GM10266 (cell line): ENCODE data around the gene PPY.

Experiments used
- DNase-seq: peaks from one replicate; pipeline ENCODE4 v3.0.0; 2012; ENCODE audit errors: extremely low spot score
- TF ChIP-seq, protein P1 (sequence below): IDR thresholded peaks from 2 replicates; pipeline ENCODE4 v1.5.1; 2012; ENCODE audit warnings: mild to moderate bottlenecking, low read depth; ENCODE audit not compliant: control insufficient read depth, insufficient read depth; ENCODE audit errors: missing control alignments

The PPY gene

DNA sequence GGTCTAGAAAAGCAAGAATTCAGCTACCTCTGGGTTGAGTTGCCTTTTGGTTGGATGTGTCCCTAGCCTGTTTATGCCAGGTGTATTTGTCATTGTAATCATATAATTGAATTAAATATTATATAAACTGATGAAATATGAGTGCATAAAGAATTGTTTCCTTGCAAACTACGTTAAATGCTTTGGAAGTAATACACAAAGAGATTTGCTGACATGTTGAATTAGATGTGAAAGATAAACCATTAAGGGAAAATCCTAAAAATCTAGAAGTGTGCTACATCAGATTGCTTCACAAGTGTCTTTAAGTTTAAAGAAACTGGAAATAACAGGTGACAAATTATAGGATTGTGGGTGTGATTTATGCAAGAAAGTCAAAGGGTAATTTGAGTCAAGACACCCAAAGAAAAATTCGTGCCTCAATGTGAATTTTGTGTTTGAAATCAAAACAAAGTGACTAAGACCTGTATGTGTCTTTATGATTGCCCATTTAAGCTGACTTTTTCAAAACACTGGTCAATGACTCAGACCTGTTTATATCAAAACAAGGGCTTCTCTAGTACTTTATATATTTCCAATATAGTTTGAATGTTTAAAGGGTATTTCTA is 16.6 kb upstream of the PPY start:
- TF ChIP-seq, protein P1, sequence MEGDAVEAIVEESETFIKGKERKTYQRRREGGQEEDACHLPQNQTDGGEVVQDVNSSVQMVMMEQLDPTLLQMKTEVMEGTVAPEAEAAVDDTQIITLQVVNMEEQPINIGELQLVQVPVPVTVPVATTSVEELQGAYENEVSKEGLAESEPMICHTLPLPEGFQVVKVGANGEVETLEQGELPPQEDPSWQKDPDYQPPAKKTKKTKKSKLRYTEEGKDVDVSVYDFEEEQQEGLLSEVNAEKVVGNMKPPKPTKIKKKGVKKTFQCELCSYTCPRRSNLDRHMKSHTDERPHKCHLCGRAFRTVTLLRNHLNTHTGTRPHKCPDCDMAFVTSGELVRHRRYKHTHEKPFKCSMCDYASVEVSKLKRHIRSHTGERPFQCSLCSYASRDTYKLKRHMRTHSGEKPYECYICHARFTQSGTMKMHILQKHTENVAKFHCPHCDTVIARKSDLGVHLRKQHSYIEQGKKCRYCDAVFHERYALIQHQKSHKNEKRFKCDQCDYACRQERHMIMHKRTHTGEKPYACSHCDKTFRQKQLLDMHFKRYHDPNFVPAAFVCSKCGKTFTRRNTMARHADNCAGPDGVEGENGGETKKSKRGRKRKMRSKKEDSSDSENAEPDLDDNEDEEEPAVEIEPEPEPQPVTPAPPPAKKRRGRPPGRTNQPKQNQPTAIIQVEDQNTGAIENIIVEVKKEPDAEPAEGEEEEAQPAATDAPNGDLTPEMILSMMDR: no peak
- no peak for DNase-seq

DNA sequence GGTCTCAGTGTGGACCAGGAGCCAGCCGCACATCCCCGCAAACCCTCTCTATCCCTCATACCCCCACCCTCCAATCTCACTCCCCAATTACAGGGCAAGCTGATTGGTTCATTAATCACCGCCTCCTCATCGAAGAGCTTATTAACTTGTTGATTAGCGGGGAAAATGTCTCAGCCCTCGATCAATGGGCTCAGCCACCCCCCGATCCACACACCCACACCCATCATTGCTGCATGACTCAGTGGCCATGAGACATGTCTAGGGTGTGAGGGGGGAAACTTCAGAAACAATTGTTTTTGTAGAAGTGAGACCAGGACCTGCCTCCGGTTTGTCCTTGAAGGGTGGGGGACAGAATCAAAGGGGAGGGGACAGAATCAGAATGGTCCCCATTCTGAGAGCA is 13.9 kb upstream of the PPY start:
- TF ChIP-seq, protein P1: no peak
- DNase-seq: no peak

DNA sequence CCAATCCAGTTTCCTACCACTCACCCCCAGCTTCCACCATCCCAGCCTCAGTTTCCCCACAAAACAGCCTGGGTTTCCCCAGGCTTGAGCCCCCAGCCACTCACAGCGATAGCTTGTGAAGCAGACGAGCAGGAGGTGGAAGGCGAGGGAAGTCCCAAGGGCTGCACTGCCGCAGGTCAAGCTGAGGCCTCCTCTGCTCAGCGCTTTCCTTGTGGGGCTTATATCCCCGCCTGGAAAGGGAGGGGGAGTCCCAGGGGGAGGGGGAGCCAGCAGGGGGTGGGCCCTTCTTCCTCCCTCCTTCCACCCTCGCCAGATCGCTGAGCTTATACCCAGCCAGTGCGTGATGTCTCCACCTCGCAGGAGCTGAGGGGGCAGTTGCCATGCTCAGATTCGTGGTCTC is 11.5 kb upstream of the PPY start, which contains the start of gene PYY:
TSS of gene PYY (minus strand) at position 195 of the 400 bp plus-strand sequence. CDS start 457 bp downstream, outside the sequence.
- DNase-seq: no peak
- TF ChIP-seq, protein P1: no peak

DNA sequence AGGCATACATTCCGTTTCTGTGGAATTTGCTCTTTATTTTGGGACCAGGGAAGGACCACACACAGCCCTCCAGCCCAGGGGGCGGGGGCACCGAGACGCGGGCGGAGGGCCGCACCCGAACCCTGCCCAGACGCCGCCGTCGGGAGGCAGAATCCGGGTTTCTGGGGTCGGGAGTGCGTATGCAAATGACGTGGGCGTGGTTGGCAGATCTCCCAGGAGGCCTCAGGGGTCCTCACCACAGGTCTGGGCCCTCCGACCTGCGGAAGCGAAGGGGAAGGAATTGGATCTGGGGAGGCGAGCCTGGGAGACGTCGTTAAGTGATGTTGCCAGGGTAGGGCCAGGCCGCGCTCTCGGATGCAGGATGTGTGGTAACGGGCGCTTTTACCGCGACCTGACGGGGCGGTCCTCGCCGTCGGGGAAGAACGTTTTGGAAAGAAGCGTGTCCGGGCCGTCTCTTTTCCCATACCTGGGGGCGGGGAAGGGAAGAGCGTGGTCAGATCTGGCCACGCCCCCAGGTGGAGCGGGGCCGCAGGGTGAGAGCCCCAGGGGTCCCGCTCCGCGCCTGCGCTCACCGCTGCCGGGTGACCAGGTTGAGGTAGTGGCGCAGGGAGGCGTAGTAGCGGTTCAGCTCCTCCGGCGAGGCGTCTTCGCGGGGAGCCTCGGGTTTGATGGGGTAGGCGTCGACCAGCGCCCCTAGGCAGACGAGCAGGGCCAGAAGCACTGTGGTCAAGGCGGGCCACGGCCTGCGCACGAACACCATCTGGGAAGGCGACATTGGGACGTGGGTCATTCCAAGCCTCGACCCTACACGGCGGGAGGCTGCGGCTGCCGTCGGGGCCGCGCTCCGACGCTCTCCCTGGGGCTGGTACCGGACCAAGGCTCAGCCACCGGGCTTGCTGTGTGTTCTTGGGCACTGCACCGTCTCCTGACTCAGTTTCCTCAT is 10.7 kb upstream of the PPY start:
- TF ChIP-seq, protein P1: no peak
- no peak for DNase-seq

DNA sequence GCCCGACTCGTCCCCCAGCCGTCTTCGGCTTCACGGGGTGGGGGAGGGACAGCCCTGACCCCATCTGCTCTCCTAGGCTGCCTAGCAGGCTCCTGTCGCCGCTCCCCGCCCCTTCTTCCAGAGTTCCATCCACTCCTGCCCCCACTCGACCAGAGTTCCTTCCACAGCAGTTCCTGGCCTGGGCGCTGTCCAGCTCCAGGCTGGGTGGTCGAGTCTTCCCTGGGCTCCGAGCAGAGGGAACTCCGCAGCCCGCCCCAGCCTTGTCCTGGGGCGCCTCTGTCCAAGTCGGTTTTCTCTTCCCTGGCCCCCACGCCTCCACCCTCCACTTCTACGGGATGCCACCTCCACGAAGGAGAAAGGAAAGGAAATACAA is 10.1 kb upstream of the PPY start:
- DNase-seq: no peak

DNA sequence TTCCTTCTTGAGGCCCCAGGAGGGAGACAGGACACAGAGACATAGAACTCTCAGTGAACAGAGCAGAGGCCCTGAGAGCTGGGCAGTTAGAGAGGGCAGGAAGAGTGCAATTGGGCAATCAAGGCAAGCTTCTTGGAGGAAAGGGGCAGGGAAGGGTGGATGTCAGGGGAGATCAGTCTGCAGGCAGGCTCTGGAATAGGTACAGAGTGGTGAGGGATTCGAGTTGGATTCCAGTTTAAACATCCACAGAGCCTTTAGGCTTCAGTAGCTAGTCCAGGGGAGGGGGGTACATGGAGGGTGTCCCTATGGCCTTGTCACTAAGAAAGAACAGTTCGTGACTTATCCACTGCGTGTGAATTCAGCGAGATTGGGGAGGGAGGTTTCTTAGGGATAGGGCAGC is 9.5 kb upstream of the PPY start:
- TF ChIP-seq, protein P1: no peak
- DNase-seq: no peak

More for the DNA sequence above, 10.1 kb upstream of the PPY start:
- TF ChIP-seq, protein P1: no peak

DNA sequence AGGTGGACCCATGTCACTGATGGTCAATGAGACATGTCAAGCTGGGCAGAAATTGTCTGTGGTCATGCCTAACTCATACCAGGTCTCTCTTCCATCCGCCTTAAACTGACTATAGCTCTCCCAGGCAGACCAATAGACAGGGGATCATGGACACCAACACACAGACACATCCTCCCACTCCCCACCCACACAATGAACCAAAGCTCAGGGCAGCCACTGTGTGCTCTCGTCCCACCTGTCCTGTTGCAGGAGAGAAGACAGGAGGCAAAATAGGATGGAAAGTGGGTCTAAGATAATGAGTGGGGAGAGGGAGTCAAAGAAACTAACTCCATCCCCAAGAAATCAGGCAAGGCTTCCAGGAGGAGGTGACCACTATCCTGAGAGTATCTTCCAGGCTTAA is 8.3 kb upstream of the PPY start:
- TF ChIP-seq, protein P1: no peak
- no peak for DNase-seq
